Suprapubic skin (tissue), 3 donors: ENCODE results near the gene ZDHHC11.

ENCODE experiments used
- EP300 ChIP-seq: sonication (generic); formaldehyde crosslinking; IDR thresholded peaks from one replicate; pipeline ENCODE4 v1.6.1; 2017; ENCODE audit warnings: antibody characterized with exemption
- POLR2A ChIP-seq, 2 donors: fragments of 450-650 bp; IDR thresholded peaks; one replicate each; pipeline ENCODE4 v1.6.1; 2017; ENCODE audit warnings: antibody characterized with exemption in 2 of 2, mild to moderate bottlenecking in 2 of 2, moderate library complexity in 2 of 2
- TF ChIP-seq, protein P1 (sequence below), 2 donors: fragments of 200-600 bp in 1 of 2; fragments of 450-650 bp in 1 of 2; sonication (generic) in 1 of 2; IDR thresholded peaks; one replicate each; pipeline ENCODE4 v1.5.1; 2016 to 2019; ENCODE audit warnings: antibody characterized with exemption in 2 of 2, mild to moderate bottlenecking in 1 of 2, moderate library complexity in 1 of 2

GRCh38 chr5:886036-886435, 35.2 kb upstream of the ZDHHC11 start:
- TF ChIP-seq, protein P1, sequence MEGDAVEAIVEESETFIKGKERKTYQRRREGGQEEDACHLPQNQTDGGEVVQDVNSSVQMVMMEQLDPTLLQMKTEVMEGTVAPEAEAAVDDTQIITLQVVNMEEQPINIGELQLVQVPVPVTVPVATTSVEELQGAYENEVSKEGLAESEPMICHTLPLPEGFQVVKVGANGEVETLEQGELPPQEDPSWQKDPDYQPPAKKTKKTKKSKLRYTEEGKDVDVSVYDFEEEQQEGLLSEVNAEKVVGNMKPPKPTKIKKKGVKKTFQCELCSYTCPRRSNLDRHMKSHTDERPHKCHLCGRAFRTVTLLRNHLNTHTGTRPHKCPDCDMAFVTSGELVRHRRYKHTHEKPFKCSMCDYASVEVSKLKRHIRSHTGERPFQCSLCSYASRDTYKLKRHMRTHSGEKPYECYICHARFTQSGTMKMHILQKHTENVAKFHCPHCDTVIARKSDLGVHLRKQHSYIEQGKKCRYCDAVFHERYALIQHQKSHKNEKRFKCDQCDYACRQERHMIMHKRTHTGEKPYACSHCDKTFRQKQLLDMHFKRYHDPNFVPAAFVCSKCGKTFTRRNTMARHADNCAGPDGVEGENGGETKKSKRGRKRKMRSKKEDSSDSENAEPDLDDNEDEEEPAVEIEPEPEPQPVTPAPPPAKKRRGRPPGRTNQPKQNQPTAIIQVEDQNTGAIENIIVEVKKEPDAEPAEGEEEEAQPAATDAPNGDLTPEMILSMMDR (IDR thresholded peaks at IDR 0.05) = no peak
- TF ChIP-seq EP300 (no peak), POLR2A (IDR thresholded peaks at IDR 0.05) (no peak)
